ENCODE results near the gene MT1H. TPM values are rescaled to one million over a fixed set of nuclear protein-coding genes. Genes with fewer than 3 reads are reported as not detected.
A peak's percentile ranks its signal among the peaks of the same experiment; 100 is the strongest.

MT1H gene
- polyA plus RNA-seq, 1 donor (not counting 4 experiments of a cell fraction or from before 2014, with no cell fraction given), result 0.79 TPM

DNA sequence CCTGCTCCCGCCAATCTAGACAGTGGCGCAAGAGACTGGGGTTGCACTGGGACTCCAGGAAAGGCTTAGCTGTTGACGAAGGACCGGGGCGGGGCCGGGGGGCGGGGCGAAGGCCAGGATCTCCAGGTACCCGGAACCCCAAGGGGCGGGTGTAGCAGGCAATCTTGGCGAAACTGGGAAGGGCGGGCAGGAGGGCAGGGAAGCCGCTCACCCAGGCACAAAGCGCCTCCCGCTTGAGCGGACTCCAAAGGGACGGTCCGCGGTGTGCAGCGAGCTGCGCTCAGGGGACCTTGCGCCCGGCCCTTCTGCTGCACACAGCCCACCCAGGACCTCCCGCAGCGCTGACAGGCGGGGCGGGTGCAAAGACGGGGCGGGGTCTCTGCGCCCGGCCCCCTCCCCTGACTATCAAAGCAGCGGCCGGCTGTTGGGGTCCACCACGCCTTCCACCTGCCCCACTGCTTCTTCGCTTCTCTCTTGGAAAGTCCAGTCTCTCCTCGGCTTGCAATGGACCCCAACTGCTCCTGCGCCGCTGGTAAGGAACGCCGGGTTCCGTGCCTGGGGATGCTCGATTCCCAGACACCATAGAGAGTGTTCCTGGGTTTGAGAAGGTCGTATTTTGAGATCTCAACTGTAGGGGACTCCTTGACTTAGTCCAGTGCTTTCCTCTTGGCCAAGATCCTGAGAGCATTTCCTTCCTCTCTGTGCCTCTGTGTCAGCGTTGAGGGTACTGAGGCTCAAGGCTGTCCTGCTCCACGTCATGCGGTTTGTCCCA is 11.9 kb upstream of the MT1H start, which contains the start of gene MT1F:
MT1F (plus strand) TSS at position 405 of the 772 bp plus-strand sequence; CDS start at position 505, 100 bp downstream.
- no peaks in the 10 kb centered on the region for H3K79me2 ChIP-seq (ENCODE audit: control insufficient read depth, insufficient read depth, low read length)
- DNase-seq (ENCODE audit: low read depth, low spot score) (peak; percentile 53), FAIRE-seq (peak; percentile 86)
- no peak within 1 kb of the TSS for H3K27ac ChIP-seq (ENCODE audit: control insufficient read depth, insufficient read depth, low read length)
- no peaks in the 10 kb centered on the region for H4K20me1 ChIP-seq (ENCODE audit: control insufficient read depth, extremely low read depth, insufficient read depth, low read length)
- H3K9ac ChIP-seq (ENCODE audit: control insufficient read depth, extremely low read depth, insufficient read depth, low read length), result peak within 1 kb of the TSS; percentile 43
- TF ChIP-seq, protein P1, sequence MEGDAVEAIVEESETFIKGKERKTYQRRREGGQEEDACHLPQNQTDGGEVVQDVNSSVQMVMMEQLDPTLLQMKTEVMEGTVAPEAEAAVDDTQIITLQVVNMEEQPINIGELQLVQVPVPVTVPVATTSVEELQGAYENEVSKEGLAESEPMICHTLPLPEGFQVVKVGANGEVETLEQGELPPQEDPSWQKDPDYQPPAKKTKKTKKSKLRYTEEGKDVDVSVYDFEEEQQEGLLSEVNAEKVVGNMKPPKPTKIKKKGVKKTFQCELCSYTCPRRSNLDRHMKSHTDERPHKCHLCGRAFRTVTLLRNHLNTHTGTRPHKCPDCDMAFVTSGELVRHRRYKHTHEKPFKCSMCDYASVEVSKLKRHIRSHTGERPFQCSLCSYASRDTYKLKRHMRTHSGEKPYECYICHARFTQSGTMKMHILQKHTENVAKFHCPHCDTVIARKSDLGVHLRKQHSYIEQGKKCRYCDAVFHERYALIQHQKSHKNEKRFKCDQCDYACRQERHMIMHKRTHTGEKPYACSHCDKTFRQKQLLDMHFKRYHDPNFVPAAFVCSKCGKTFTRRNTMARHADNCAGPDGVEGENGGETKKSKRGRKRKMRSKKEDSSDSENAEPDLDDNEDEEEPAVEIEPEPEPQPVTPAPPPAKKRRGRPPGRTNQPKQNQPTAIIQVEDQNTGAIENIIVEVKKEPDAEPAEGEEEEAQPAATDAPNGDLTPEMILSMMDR (optimal IDR thresholded peaks at IDR 0.05 in 1 of 3, IDR thresholded peaks at IDR 0.05 in 1 of 3, conservative IDR thresholded peaks at IDR 0.05 in 1 of 3; ENCODE audit: extremely low read depth in 1 of 3, insufficient read depth in 2 of 3, low read length in 3 of 3), result peak in 1 of 3 experiments; percentile 17
- TF ChIP-seq EZH2 (IDR thresholded peaks at IDR 0.05; ENCODE audit: low read length), result no peak
- H3K4me1 ChIP-seq (ENCODE audit: control insufficient read depth, extremely low read depth, insufficient read depth, low read length), result peaks cover 6% of the 10 kb centered on the region
- H3K27me3 ChIP-seq (ENCODE audit: control insufficient read depth, extremely low read depth, insufficient read depth, low read length), result peaks cover 19% of the 10 kb centered on the region
- H3K9me3 ChIP-seq (ENCODE audit: control insufficient read depth, low read depth, low read length), result no peaks in the 10 kb centered on the region
- H3K36me3 ChIP-seq (ENCODE audit: control insufficient read depth in 2 of 2, extremely low read depth in 1 of 2, insufficient read depth in 2 of 2, low read length in 2 of 2), result no peaks in the 10 kb centered on the region
- H3K4me2 ChIP-seq (ENCODE audit: control insufficient read depth, extremely low read depth, insufficient read depth, low read depth, low read length), result peak within 1 kb of the TSS; percentile 79
- dilution Hi-C loops (cut with MboI; ENCODE audit: extremely low pct_ligation_motif_present, low sequenced_read_pairs), result no loop called here
- peak within 1 kb of the TSS; percentile 55 to 65 (median 59) for H3K4me3 ChIP-seq (ENCODE audit: control insufficient read depth in 2 of 3, extremely low read depth in 1 of 3, insufficient read depth in 2 of 3, low read depth in 1 of 3, low read length in 3 of 3)
- peak within 1 kb of the TSS; percentile 81 for H2AFZ ChIP-seq (ENCODE audit: control insufficient read depth, low read length)
- no peaks in the 10 kb centered on the region for H3K9me1 ChIP-seq (ENCODE audit: control insufficient read depth, extremely low read depth, insufficient read depth, low read length)

DNA sequence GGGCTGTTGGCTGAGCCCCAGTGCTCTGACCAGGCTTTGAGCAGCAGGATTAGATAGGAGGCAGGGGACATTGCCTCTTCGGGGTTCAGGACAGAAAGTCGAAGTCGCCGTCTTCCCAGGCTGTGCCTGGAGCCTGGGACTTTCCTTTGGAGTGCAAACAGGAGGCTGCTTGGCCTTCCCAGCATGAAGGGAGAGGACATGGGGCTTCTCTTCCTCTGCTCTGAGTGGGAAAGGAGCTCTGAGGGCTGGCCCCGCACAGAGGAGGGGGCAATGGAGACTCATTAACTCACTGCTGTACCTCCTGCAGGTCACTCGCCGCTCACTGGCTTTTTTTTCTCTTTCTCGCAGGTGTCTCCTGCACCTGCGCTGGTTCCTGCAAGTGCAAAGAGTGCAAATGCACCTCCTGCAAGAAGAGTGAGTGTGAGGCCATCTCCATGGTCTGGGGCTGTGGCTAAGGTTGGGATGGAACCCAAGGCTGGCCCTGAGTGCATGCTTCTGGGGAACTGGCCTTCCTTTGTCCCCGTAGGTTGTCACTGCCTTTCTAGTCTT is 11.2 kb upstream of the MT1H start:
- Histone ChIP-seq H3K4me2 (ENCODE audit: control insufficient read depth, extremely low read depth, insufficient read depth, low read depth, low read length) (peak overlapping the region; percentile 79), H2AFZ (ENCODE audit: control insufficient read depth, low read length) (peak overlapping the region; percentile 81), H3K9me1 (ENCODE audit: control insufficient read depth, extremely low read depth, insufficient read depth, low read length) (no peaks in the 10 kb centered on the region), H3K4me1 (ENCODE audit: control insufficient read depth, extremely low read depth, insufficient read depth, low read length) (peaks cover 6% of the 10 kb centered on the region), H3K27me3 (ENCODE audit: control insufficient read depth, extremely low read depth, insufficient read depth, low read length) (peaks cover 26% of the 10 kb centered on the region), H3K79me2 (ENCODE audit: control insufficient read depth, insufficient read depth, low read length) (no peaks in the 10 kb centered on the region), H3K9ac (ENCODE audit: control insufficient read depth, extremely low read depth, insufficient read depth, low read length) (peak overlapping the region; percentile 43), H3K9me3 (ENCODE audit: control insufficient read depth, low read depth, low read length) (no peaks in the 10 kb centered on the region), H3K4me3 (ENCODE audit: control insufficient read depth in 2 of 3, extremely low read depth in 1 of 3, insufficient read depth in 2 of 3, low read depth in 1 of 3, low read length in 3 of 3) (peak overlapping the region; percentile 55 to 65 (median 59)), H3K27ac (ENCODE audit: control insufficient read depth, insufficient read depth, low read length) (no peak overlapping the region), H3K36me3 (ENCODE audit: control insufficient read depth in 2 of 2, extremely low read depth in 1 of 2, insufficient read depth in 2 of 2, low read length in 2 of 2) (no peaks in the 10 kb centered on the region), H4K20me1 (ENCODE audit: control insufficient read depth, extremely low read depth, insufficient read depth, low read length) (no peaks in the 10 kb centered on the region)
- FAIRE-seq (no peak), DNase-seq (ENCODE audit: low read depth, low spot score) (no peak)
- TF ChIP-seq, protein P1 (optimal IDR thresholded peaks at IDR 0.05 in 1 of 3, IDR thresholded peaks at IDR 0.05 in 1 of 3, conservative IDR thresholded peaks at IDR 0.05 in 1 of 3; ENCODE audit: extremely low read depth in 1 of 3, insufficient read depth in 2 of 3, low read length in 3 of 3), result no peak
- no peak for TF ChIP-seq EZH2 (IDR thresholded peaks at IDR 0.05; ENCODE audit: low read length)
- dilution Hi-C loops (cut with MboI; ENCODE audit: extremely low pct_ligation_motif_present, low sequenced_read_pairs), result no loop called here
